Heart right ventricle (tissue), 16 donors: ENCODE data around the gene GAB2. TPM values are rescaled to one million over a fixed set of nuclear protein-coding genes. Genes with fewer than 3 reads are reported as not detected.
A peak's percentile ranks its signal among the peaks of the same experiment; 100 is the strongest.

Source experiments
- ATAC-seq, 8 donors: fragments of 200-7000 bp; cut with Tn5 transposase; one replicate each; pipeline ENCODE4 v1.9.1; 2020; ENCODE audit warnings: mild to moderate bottlenecking in 8 of 8, moderate library complexity in 8 of 8, moderate number of reproducible peaks in 1 of 8
- DNase-seq, 2 donors: peaks; one replicate each; pipeline ENCODE4 v3.0.0-alpha.2; 2020
- H3K27ac ChIP-seq, 10 donors: fragments of 200-600 bp; sonication (generic) in 2 of 10; one replicate each; pipeline versions ENCODE4 v1.5.0 to v1.8.0; 2020 to 2022; ENCODE audit warnings: mild to moderate bottlenecking in 3 of 10
- H3K27me3 ChIP-seq, 7 donors: fragments of 200-600 bp; one replicate each; pipeline ENCODE4 v1.8.0; 2021 to 2022; ENCODE audit warnings: mild to moderate bottlenecking in 2 of 7
- H3K36me3 ChIP-seq, 9 donors: fragments of 200-600 bp; sonication (generic) in 1 of 9; one replicate each; pipeline versions ENCODE4 v1.5.0 to v1.8.0; 2020 to 2022; ENCODE audit warnings: mild to moderate bottlenecking in 2 of 9
- H3K4me1 ChIP-seq, 9 donors: fragments of 200-600 bp; sonication (generic) in 1 of 9; one replicate each; pipeline versions ENCODE4 v1.5.0 to v1.8.0; 2020 to 2022; ENCODE audit warnings: mild to moderate bottlenecking in 4 of 9
- H3K4me3 ChIP-seq, 10 donors: fragments of 200-600 bp; sonication (generic) in 2 of 10; one replicate each; pipeline versions ENCODE4 v1.5.0 to v1.8.0; 2020 to 2022; ENCODE audit warnings: mild to moderate bottlenecking in 7 of 10, moderate library complexity in 2 of 10
- H3K9me3 ChIP-seq, 11 donors: fragments of 200-600 bp in 10 of 11; sonication (generic) in 2 of 11; one replicate each; pipeline versions ENCODE4 v1.5.0 to v1.8.0; 2013 to 2022; ENCODE audit warnings: mild to moderate bottlenecking in 2 of 11, control low read depth in 1 of 11, moderate library complexity in 1 of 11
- CTCF ChIP-seq, 9 donors: fragments of 200-600 bp; sonication (generic) in 2 of 9; IDR thresholded peaks; one replicate each; pipeline versions ENCODE4 v1.5.0 to v1.8.0; 2021 to 2022; ENCODE audit warnings: antibody characterized with exemption in 9 of 9, mild to moderate bottlenecking in 5 of 9, moderate library complexity in 1 of 9
- WGBS, 2 donors: extraction: QIAGEN DNeasy Blood & Tissue Kit; methylation state at CpG; one replicate each; pipeline ENCODE4 v1.1.7; 2013; ENCODE audit warnings: inconsistent platforms in 1 of 2; 5-methylcytosine and 5-hydroxymethylcytosine counted together
- intact Hi-C, 10 donors: fragments of 100-400 bp; cut with DNase I; formaldehyde crosslinking; loops; one replicate each; pipeline versions ENCODE4 v1.11.1 to v1.14.2; 2022
- polyA plus RNA-seq, 2 donors: library from polyadenylated mRNA; stranded (reverse); fragments of 200-250 nt; gene quantifications; one replicate each; pipeline ENCODE4 v1.2.3, GENCODE V29; 2013
- total RNA-seq, 10 donors: library from RNA; stranded (reverse); fragmentation: NEBNext Ultra II Directional in 3 of 10; extraction: Animal tissue kit (Norgen Biotek cat#: 25700) in 3 of 10; gene quantifications; one replicate each; pipeline versions ENCODE4 v1.2.1 to v1.2.4, GENCODE V29; 2021 to 2023
- donor health status: Arrhythmogenic right ventricular cardiomyopathy.
- donor health status: ischemic (EF 13 %, LVEDD 7.1; RV severe dilation, severe dysfunction).
- donor health status: healthy with polysubstance abuse.
- donor health status: DM: no; HTN: yes; CAD: no.
- donor health status: DM: no; HTN: no; CAD: no.
- donor health status: ischemic (EF 25% LVEDD 6.9; RV normal size, moderate dysfunction).
- donor health status: ischemic (EF 25% LVEDD 5.7; RV mildly dilated, moderate dysfunction).
- donor health status: healthy.
- donor health status: DM: yes; HTN: yes; CAD: no.
- donor health status: Ischemic cardiomyopathy.
- donor health status: ischemic (EF 35%, LVEDD 5.7; RV mildly dilated, moderate dysfunction).
- donor health status: nonischemic (EF 11% LVEDD 7.7; RV severe dilation, severe dysfunction).
- donor health status: DM: yes; HTN: yes; CAD: no.
- donor health status: PGD.
- donor health status: ischemic (EF 29% LVEDD 5.4; RV normal size, mild dysfunction).
- donor health status: nonischemic (EF 23%, LVEDD 6.1; RV moderate dilation, normal function).

GAB2 gene
- total and polyA plus RNA-seq, 12 donors, result 5.0 to 44.6 (median 27.0) TPM

- peaks cover 0 to 70% (median 33%) of the 10 kb centered on the region in 9 donors for H3K4me1 ChIP-seq
- 77 to 84% methylated on average over 5 of the region's 5 CpGs for WGBS, 2 donors
- H3K27ac ChIP-seq, result peak overlapping the region in 1 of 10 donors; percentile 31
- intact Hi-C loops, result no loop called here
- ATAC-seq, result peak in 2 of 8 donors; percentile 39 to 48
- H3K4me3 ChIP-seq, result no peak overlapping the region
- H3K36me3 ChIP-seq, result no peaks in the 10 kb centered on the region
- peaks cover 0 to 1% (median 0%) of the 10 kb centered on the region in 11 donors for H3K9me3 ChIP-seq
- DNase-seq, result no peak
- TF ChIP-seq CTCF (IDR thresholded peaks at IDR 0.05), result no peak
- no peaks in the 10 kb centered on the region for H3K27me3 ChIP-seq
Observed at GRCh38 chr11:78390809-78391208, 26.8 kb downstream of the GAB2 start.

- no peak for TF ChIP-seq CTCF (IDR thresholded peaks at IDR 0.05)
- WGBS, 2 donors, result 76 to 80% methylated on average over 3 of the region's 3 CpGs
- H3K27me3 ChIP-seq, result no peaks in the 10 kb centered on the region
- peaks cover 0 to 16% (median 0%) of the 10 kb centered on the region in 9 donors for H3K36me3 ChIP-seq
- intact Hi-C loops, result no loop called here
- H3K4me1 ChIP-seq, result peaks cover 0 to 42% (median 28%) of the 10 kb centered on the region in 9 donors
- ATAC-seq (no peak), DNase-seq (no peak)
- H3K9me3 ChIP-seq, result peaks cover 0 to 25% (median 0%) of the 10 kb centered on the region in 11 donors
- no peak overlapping the region for H3K27ac ChIP-seq
- H3K4me3 ChIP-seq, result no peak overlapping the region
Observed at GRCh38 chr11:78386215-78386941, 31.2 kb downstream of the GAB2 start.

- ATAC-seq (no peak), DNase-seq (no peak)
- Histone ChIP-seq H3K27ac (no peak overlapping the region), H3K27me3 (no peaks in the 10 kb centered on the region), H3K4me1 (peaks cover 0 to 42% (median 25%) of the 10 kb centered on the region in 9 donors), H3K9me3 (peaks cover 0 to 25% (median 0%) of the 10 kb centered on the region in 11 donors), H3K4me3 (no peak overlapping the region), H3K36me3 (peaks cover 0 to 16% (median 0%) of the 10 kb centered on the region in 9 donors)
- intact Hi-C loops, result no loop called here
- TF ChIP-seq CTCF (IDR thresholded peaks at IDR 0.05), result no peak
- WGBS, 2 donors, result 98% methylated on average over 1 of the region's 1 CpG
Observed at GRCh38 chr11:78385205-78385604, 32.4 kb downstream of the GAB2 start.

DNA sequence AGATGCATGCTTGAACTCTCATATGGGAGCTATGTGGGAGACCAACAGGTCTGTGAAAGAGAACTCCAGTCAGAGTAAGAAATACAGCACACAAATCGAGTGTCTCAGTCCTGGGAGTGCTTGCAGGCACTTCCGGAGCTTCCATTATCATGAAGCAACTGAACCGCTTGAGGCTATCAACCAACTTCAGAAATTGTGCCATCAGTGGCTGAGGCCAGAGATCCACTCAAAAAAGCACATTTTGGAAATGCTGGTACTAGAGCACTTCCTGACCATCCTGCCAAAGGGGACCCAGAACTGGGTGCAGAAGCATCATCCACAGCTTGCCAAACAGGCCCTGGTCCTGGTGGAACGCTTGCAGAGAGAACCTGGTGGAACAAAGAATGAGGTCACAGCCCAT lies 33.4 kb downstream of the GAB2 start:
- Histone ChIP-seq H3K27ac (no peak overlapping the region), H3K4me3 (no peak overlapping the region), H3K4me1 (peaks cover 0 to 49% (median 26%) of the 10 kb centered on the region in 9 donors), H3K9me3 (peaks cover 0 to 25% (median 0%) of the 10 kb centered on the region in 11 donors), H3K27me3 (no peaks in the 10 kb centered on the region), H3K36me3 (peaks cover 0 to 16% (median 0%) of the 10 kb centered on the region in 9 donors)
- no peak for TF ChIP-seq CTCF (IDR thresholded peaks at IDR 0.05)
- ATAC-seq, result no peak
- no peak for DNase-seq
- 97% methylated on average over 4 of the region's 4 CpGs for WGBS, 2 donors
- intact Hi-C loops, result no loop called here
